Body of pancreas (tissue), 4 donors: Measurements from ENCODE around the gene COL1A2. TPM values are rescaled to one million over a fixed set of nuclear protein-coding genes. Genes with fewer than 3 reads are reported as not detected.

Source experiments
- ATAC-seq: fragments of 150-250 bp; one replicate; pipeline ENCODE4 v1.9.1; 2016
- DNase-seq, 4 donors: peaks; one replicate each; pipeline ENCODE4 v3.0.0-alpha.2; 2019
- H3K27ac ChIP-seq, 4 donors: fragments of 200-600 bp; sonication (generic); 1 replicate in 3 of 4; 2 replicates in 1 of 4; pipeline versions ENCODE4 v1.5.1 to v1.6.1; 2016 to 2019; ENCODE audit warnings: mild to moderate bottlenecking in 1 of 4, mixed read lengths in 1 of 4, moderate library complexity in 1 of 4
- H3K27me3 ChIP-seq, 2 donors: fragments of 200-600 bp; sonication (generic); one replicate each; pipeline ENCODE4 v1.6.0; 2016; ENCODE audit warnings: mild to moderate bottlenecking in 1 of 2
- H3K36me3 ChIP-seq, 2 donors: fragments of 200-600 bp; sonication (generic); replicated peaks in 1 of 2; 2 replicates each; pipeline ENCODE4 v1.5.1; 2016; ENCODE audit warnings: low read depth in 2 of 2; ENCODE audit not compliant: insufficient read depth in 1 of 2
- H3K4me1 ChIP-seq: fragments of 200-600 bp; sonication (generic); one replicate; pipeline ENCODE4 v1.6.0; 2016
- H3K4me3 ChIP-seq, 2 donors: fragments of 200-600 bp; sonication (generic); 1 replicate in 1 of 2; 2 replicates in 1 of 2; pipeline ENCODE4 v1.5.1; 2016 to 2019
- H3K9me3 ChIP-seq, 3 donors: fragments of 200-600 bp; sonication (generic); 1 replicate in 2 of 3; 2 replicates in 1 of 3; pipeline ENCODE4 v1.5.1; 2016
- POLR2A ChIP-seq, 3 donors: fragments of 450-650 bp; IDR thresholded peaks; one replicate each; pipeline ENCODE4 v1.6.1; 2016; ENCODE audit warnings: antibody characterized with exemption in 3 of 3, mild to moderate bottlenecking in 2 of 3
- WGBS, 2 donors: methylation state at CpG; one replicate each; pipeline ENCODE4 v1.1.5; 2017; 5-methylcytosine and 5-hydroxymethylcytosine counted together
- intact Hi-C: fragments of 100-400 bp; cut with DNase I; formaldehyde crosslinking; loops from one replicate; pipeline ENCODE4 v1.15.1; 2023
- total RNA-seq, 2 donors: library from RNA; depleted of rRNA; stranded (reverse); fragments of >200 nt; gene quantifications; one replicate each; pipeline ENCODE4 v1.1.0, GENCODE V29; 2016
- TF ChIP-seq, protein P1 (sequence below), 7 experiments: fragments of 450-650 bp in 4 of 7; fragments of 200-600 bp in 3 of 7; sonication (generic) in 3 of 7; IDR thresholded peaks; one replicate each; pipeline ENCODE4 v1.5.1; 2016 to 2019; ENCODE audit warnings: antibody characterized with exemption in 7 of 7

Gene COL1A2
- total RNA-seq, 2 donors from 2014 or later, result 54.0 to 107 TPM

DNA sequence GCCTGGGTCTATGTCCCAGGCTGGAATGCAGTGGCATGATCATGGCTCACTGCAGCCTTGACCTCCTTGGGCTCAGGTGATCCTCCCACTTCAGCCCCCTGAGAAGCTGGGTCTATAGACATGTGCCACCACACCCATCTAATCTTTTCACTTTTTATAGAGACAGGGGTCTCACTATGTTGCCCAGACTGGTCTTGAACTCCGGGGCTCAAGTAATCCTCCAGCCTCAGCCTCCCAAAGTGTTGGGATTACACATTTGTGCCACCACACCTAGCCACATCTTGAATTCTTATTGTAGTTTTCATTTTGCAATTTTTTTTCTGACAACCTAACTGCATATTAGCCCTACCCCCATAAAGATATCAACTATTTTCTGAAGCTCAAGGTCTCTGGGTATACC is 18.4 kb upstream of the COL1A2 start:
- DNase-seq, result no peak
- ATAC-seq, result no peak
- Histone ChIP-seq H3K27ac (no peak overlapping the region), H3K27me3 (no peaks in the 10 kb centered on the region), H3K36me3 (no peaks in the 10 kb centered on the region), H3K9me3 (no peaks in the 10 kb centered on the region), H3K4me1 (no peaks in the 10 kb centered on the region), H3K4me3 (no peak overlapping the region)
- intact Hi-C loops, result no loop called here
- TF ChIP-seq POLR2A (IDR thresholded peaks at IDR 0.05), result no peak
- TF ChIP-seq, protein P1, sequence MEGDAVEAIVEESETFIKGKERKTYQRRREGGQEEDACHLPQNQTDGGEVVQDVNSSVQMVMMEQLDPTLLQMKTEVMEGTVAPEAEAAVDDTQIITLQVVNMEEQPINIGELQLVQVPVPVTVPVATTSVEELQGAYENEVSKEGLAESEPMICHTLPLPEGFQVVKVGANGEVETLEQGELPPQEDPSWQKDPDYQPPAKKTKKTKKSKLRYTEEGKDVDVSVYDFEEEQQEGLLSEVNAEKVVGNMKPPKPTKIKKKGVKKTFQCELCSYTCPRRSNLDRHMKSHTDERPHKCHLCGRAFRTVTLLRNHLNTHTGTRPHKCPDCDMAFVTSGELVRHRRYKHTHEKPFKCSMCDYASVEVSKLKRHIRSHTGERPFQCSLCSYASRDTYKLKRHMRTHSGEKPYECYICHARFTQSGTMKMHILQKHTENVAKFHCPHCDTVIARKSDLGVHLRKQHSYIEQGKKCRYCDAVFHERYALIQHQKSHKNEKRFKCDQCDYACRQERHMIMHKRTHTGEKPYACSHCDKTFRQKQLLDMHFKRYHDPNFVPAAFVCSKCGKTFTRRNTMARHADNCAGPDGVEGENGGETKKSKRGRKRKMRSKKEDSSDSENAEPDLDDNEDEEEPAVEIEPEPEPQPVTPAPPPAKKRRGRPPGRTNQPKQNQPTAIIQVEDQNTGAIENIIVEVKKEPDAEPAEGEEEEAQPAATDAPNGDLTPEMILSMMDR (IDR thresholded peaks at IDR 0.05), result no peak
- WGBS, 2 donors, result 87 to 89% methylated on average over 1 of the region's 1 CpG

GRCh38 chr7:94378356-94378755 is 16.3 kb upstream of the COL1A2 start:
- no peak for DNase-seq
- no peak overlapping the region for H3K27ac ChIP-seq
- WGBS, 2 donors, result 49 to 73% methylated on average over 3 of the region's 3 CpGs
- no peaks in the 10 kb centered on the region for H3K36me3 ChIP-seq
- TF ChIP-seq POLR2A (IDR thresholded peaks at IDR 0.05), result no peak
- TF ChIP-seq, protein P1 (IDR thresholded peaks at IDR 0.05), result no peak
- no peaks in the 10 kb centered on the region for H3K4me1 ChIP-seq
- no peaks in the 10 kb centered on the region for H3K27me3 ChIP-seq
- ATAC-seq, result no peak
- intact Hi-C loops, result no loop called here
- H3K9me3 ChIP-seq, result no peaks in the 10 kb centered on the region
- no peak overlapping the region for H3K4me3 ChIP-seq

DNA sequence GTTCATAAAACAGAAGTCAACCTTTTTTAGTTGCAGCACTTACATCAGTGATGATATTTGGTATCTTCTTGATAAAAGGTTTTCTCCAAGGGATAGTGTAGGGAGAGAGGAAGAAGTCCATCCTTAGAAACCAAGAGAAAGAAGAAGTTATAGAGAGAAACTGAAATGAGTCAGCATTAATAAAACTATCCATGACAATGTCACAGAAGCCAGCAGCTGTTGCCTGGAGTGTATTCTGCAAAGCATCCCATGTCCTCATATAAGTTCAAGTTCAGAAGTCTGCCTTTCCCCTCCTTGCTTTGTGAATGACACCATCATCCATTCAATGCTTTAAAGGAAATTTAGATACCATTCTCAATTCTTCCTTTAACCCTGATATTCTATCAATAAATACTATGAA is 14.4 kb upstream of the COL1A2 start:
- intact Hi-C loops, result no loop called here
- Histone ChIP-seq H3K36me3 (no peaks in the 10 kb centered on the region), H3K9me3 (no peaks in the 10 kb centered on the region), H3K4me1 (no peaks in the 10 kb centered on the region), H3K27ac (no peak overlapping the region), H3K27me3 (no peaks in the 10 kb centered on the region), H3K4me3 (no peak overlapping the region)
- DNase-seq (no peak), ATAC-seq (no peak)
- TF ChIP-seq POLR2A (IDR thresholded peaks at IDR 0.05), result no peak
- TF ChIP-seq, protein P1 (IDR thresholded peaks at IDR 0.05), result no peak

DNA sequence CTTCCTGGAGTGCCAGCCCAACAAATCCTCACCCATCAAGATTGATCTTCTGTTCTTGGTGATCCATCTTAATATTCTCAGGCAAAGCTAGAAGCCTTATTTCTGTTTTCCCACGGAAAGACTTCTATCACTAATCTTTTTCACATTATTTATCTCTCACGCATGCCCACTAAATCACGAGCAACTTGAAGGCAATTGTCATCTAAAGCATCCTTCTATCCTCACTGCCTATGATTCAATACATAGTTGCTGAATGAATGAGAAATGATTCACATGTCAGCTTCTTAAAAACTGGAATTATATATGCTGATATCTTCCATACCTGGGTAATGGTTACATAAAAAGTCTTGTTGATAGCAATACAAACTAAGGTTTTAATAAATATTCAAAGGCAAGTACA is 12.6 kb upstream of the COL1A2 start:
- Histone ChIP-seq H3K27ac (no peak overlapping the region), H3K27me3 (no peaks in the 10 kb centered on the region), H3K4me1 (no peaks in the 10 kb centered on the region), H3K4me3 (no peak overlapping the region), H3K36me3 (no peaks in the 10 kb centered on the region), H3K9me3 (no peaks in the 10 kb centered on the region)
- WGBS, 2 donors, result 56 to 59% methylated on average over 3 of the region's 3 CpGs
- DNase-seq (no peak), ATAC-seq (no peak)
- intact Hi-C loops, result no loop called here
- no peak for TF ChIP-seq POLR2A (IDR thresholded peaks at IDR 0.05)
- TF ChIP-seq, protein P1 (IDR thresholded peaks at IDR 0.05), result no peak

DNA sequence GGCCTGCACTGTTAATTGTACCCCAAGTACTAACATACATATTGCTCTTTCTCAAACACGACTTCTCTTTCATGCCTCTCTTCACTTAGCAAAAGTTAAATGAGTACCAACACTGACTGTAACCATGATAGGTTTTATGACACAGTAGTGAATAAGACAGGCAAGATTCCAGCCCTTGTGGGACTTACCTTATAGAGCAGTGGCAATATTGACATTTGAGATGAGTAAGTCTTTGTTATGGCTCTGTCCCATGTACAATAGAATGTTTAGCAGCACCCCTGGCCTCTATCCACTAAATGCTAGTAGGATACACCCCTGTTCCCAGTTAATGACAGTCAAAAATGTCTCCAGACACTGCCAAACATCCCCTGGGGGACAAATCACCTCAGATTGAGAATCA is 11.9 kb upstream of the COL1A2 start:
- no peaks in the 10 kb centered on the region for H3K4me1 ChIP-seq
- WGBS, 2 donors, result 63 to 71% methylated on average over 1 of the region's 1 CpG
- intact Hi-C loops, result no loop called here
- H3K9me3 ChIP-seq, result no peaks in the 10 kb centered on the region
- no peak overlapping the region for H3K4me3 ChIP-seq
- no peaks in the 10 kb centered on the region for H3K36me3 ChIP-seq
- ATAC-seq (no peak), DNase-seq (no peak)
- no peak for TF ChIP-seq POLR2A (IDR thresholded peaks at IDR 0.05)
- no peaks in the 10 kb centered on the region for H3K27me3 ChIP-seq
- no peak overlapping the region for H3K27ac ChIP-seq
